HepG2 (cell line): Measurements from ENCODE around the gene VSTM5. TPM values are rescaled to one million over a fixed set of nuclear protein-coding genes. Genes with fewer than 3 reads are reported as not detected.

Source experiments
- CREB3 ChIP-seq: sonication (generic); formaldehyde crosslinking; IDR thresholded peaks from 2 replicates; pipeline ENCODE4 v1.5.0; 2020; ENCODE audit warnings: missing genetic modification reagents
- DMAP1 ChIP-seq: IDR thresholded peaks from 2 replicates; pipeline ENCODE4 v1.6.1; 2016
- E2F2 ChIP-seq: sonication (generic); formaldehyde crosslinking; IDR thresholded peaks from 2 replicates; pipeline ENCODE4 v1.4.0; 2020; ENCODE audit warnings: missing genetic modification reagents, borderline replicate concordance
- ELF4 ChIP-seq: sonication (generic); formaldehyde crosslinking; IDR thresholded peaks from 2 replicates; pipeline ENCODE4 v1.5.0; 2020; ENCODE audit warnings: missing genetic modification reagents, mild to moderate bottlenecking, moderate library complexity, borderline replicate concordance
- GABPA ChIP-seq, 2 experiments: IDR thresholded peaks; 2 replicates each; pipeline ENCODE4 v1.6.1; 2011 to 2016; ENCODE audit warnings: low read depth in 2 of 2, low read length in 1 of 2, missing biosample characterization in 1 of 2, missing genetic modification characterization in 1 of 2
- MXD4 ChIP-seq: IDR thresholded peaks from 2 replicates; pipeline ENCODE4 v1.6.1; 2016; ENCODE audit warnings: mild to moderate bottlenecking, missing biosample characterization, missing genetic modification reagents
- NFYC ChIP-seq: IDR thresholded peaks from 2 replicates; pipeline ENCODE4 v1.6.1; 2016; ENCODE audit warnings: missing genetic modification reagents, missing compliant biosample characterization
- POLR2G ChIP-seq: fragments of 200-400 bp; formaldehyde crosslinking; IDR thresholded peaks from 2 replicates; pipeline ENCODE4 v1.6.1; 2018; ENCODE audit warnings: mild to moderate bottlenecking, low read depth, low read length, moderate library complexity
- SKIL ChIP-seq: sonication (generic); formaldehyde crosslinking; IDR thresholded peaks from 2 replicates; pipeline ENCODE4 v1.8.0; 2022; ENCODE audit warnings: missing genetic modification reagents, mild to moderate bottlenecking, moderate library complexity, borderline replicate concordance
- SNRNP70 ChIP-seq: fragments of 200-400 bp; formaldehyde crosslinking; IDR thresholded peaks from 2 replicates; pipeline ENCODE4 v1.6.1; 2017; ENCODE audit warnings: mild to moderate bottlenecking, low read depth, low read length, moderate library complexity
- STAT6 ChIP-seq: sonication (generic); formaldehyde crosslinking; IDR thresholded peaks from 2 replicates; pipeline ENCODE4 v1.4.0; 2020; ENCODE audit warnings: missing genetic modification reagents, mild to moderate bottlenecking, borderline replicate concordance
- USF2 ChIP-seq, 2 experiments: sonication (generic) in 1 of 2; formaldehyde crosslinking in 1 of 2; IDR thresholded peaks; 2 replicates each; pipeline versions ENCODE4 v1.5.1 to v1.6.1; 2011 to 2020; ENCODE audit warnings: borderline replicate concordance in 1 of 2, low read depth in 1 of 2, low read length in 1 of 2, mild to moderate bottlenecking in 1 of 2, missing genetic modification reagents in 1 of 2, moderate library complexity in 1 of 2
- ZFP36L2 ChIP-seq: sonication (generic); formaldehyde crosslinking; IDR thresholded peaks from 2 replicates; pipeline ENCODE4 v1.4.0; 2020; ENCODE audit warnings: missing genetic modification reagents
- ZFP91 ChIP-seq: sonication (generic); formaldehyde crosslinking; IDR thresholded peaks from 2 replicates; pipeline ENCODE4 v1.9.0; 2022; ENCODE audit warnings: missing genetic modification reagents, mild to moderate bottlenecking, borderline replicate concordance
- ZNF263 ChIP-seq: sonication (generic); formaldehyde crosslinking; IDR thresholded peaks from 2 replicates; pipeline ENCODE4 v1.4.0; 2020; ENCODE audit warnings: missing genetic modification reagents
- ZNF430 ChIP-seq: sonication (generic); formaldehyde crosslinking; IDR thresholded peaks from 2 replicates; pipeline ENCODE4 v1.9.0; 2021; ENCODE audit warnings: mild to moderate bottlenecking, missing genetic modification reagents
- ZNF431 ChIP-seq: sonication (generic); formaldehyde crosslinking; IDR thresholded peaks from 2 replicates; pipeline ENCODE4 v1.9.0; 2022; ENCODE audit warnings: missing genetic modification reagents, low read depth, mild to moderate bottlenecking, borderline replicate concordance
- ZNF605 ChIP-seq: sonication (generic); formaldehyde crosslinking; IDR thresholded peaks from 2 replicates; pipeline ENCODE4 v1.8.0; 2022; ENCODE audit warnings: mild to moderate bottlenecking, missing genetic modification reagents
- polyA plus RNA-seq, 8 experiments: library from polyadenylated mRNA; depleted of rRNA in 3 of 8; stranded (reverse) in 7 of 8; unstranded in 1 of 8; fragments of >200 nt; fragmentation: Illumina TruSeq in 4 of 8; extraction: Trizol in 4 of 8; gene quantifications; 2 replicates each; pipeline versions ENCODE4 v1.2.1 to v1.2.3, GENCODE V29; 2011 to 2016; ENCODE audit warnings: low read depth in 4 of 8, missing spikeins in 1 of 8, mixed read lengths in 1 of 8; ENCODE audit not compliant: insufficient read depth in 1 of 8
- total RNA-seq, 5 experiments: library from RNA; depleted of rRNA; stranded (reverse); fragments of >200 nt; fragmentation: Illumina TruSeq; extraction: Trizol; gene quantifications; 2 replicates each; pipeline ENCODE4 v1.2.3, GENCODE V29; 2016; ENCODE audit warnings: low read depth in 1 of 5

VSTM5 gene
- total and polyA plus RNA-seq, 2 of the 13 experiments (the other 11 are each of a cell fraction or from before 2014, with no cell fraction given), result not detected

GRCh38 chr11:93773045-93773477 is 77.4 kb downstream of the VSTM5 start (continued):
- no peak for TF ChIP-seq ELF4 (CRISPR knock-in tag)
- TF ChIP-seq STAT6 (CRISPR knock-in tag), result no peak
- peak; percentile 93 for TF ChIP-seq ZNF430 (CRISPR knock-in tag)
- no peak for TF ChIP-seq GABPA (IDR thresholded peaks at IDR 0.05; ENCODE audit: low read depth, low read length)
- TF ChIP-seq GABPA (CRISPR knock-in tag; IDR thresholded peaks at IDR 0.05; ENCODE audit: low read depth), result peak; percentile 48
- TF ChIP-seq SNRNP70, result no peak
- peak; percentile 57 for TF ChIP-seq ZFP91 (CRISPR knock-in tag)
- TF ChIP-seq E2F2, result no peak
- TF ChIP-seq NFYC (CRISPR knock-in tag), result peak; percentile 45; the same call in 1 of the 2 replicates
- TF ChIP-seq ZNF431 (CRISPR knock-in tag), result no peak; the same call in 1 of the 2 replicates
- TF ChIP-seq ZNF263 (CRISPR knock-in tag), result no peak; the same call in 1 of the 2 replicates
- peak; percentile 68; the same call in 1 of the 2 replicates for TF ChIP-seq SKIL (CRISPR knock-in tag)
- TF ChIP-seq ZFP36L2 (CRISPR knock-in tag), result peak; percentile 73; the same call in 1 of the 2 replicates
- no peak for TF ChIP-seq CREB3 (CRISPR knock-in tag)
- peak; percentile 79; the same call in 1 of the 2 replicates for TF ChIP-seq MXD4
- no peak for TF ChIP-seq POLR2G
- TF ChIP-seq ZNF605 (CRISPR knock-in tag), result peak; percentile 93; the same call in 1 of the 2 replicates
- no peak for TF ChIP-seq USF2 (IDR thresholded peaks at IDR 0.05; ENCODE audit: low read depth, low read length)
- TF ChIP-seq USF2 (CRISPR knock-in tag; IDR thresholded peaks at IDR 0.05; ENCODE audit: borderline replicate concordance), result no peak
- TF ChIP-seq DMAP1 (CRISPR knock-in tag), result no peak
